ENCODE measurements around the gene PCSK6.
A peak's percentile ranks its signal among the peaks of the same experiment; 100 is the strongest.
"Not testable (repeated sequence)": the region's sequence is repeated elsewhere in the genome, so short reads cannot be mapped to it uniquely, and the experiment has no call there.

PCSK6 gene

DNA sequence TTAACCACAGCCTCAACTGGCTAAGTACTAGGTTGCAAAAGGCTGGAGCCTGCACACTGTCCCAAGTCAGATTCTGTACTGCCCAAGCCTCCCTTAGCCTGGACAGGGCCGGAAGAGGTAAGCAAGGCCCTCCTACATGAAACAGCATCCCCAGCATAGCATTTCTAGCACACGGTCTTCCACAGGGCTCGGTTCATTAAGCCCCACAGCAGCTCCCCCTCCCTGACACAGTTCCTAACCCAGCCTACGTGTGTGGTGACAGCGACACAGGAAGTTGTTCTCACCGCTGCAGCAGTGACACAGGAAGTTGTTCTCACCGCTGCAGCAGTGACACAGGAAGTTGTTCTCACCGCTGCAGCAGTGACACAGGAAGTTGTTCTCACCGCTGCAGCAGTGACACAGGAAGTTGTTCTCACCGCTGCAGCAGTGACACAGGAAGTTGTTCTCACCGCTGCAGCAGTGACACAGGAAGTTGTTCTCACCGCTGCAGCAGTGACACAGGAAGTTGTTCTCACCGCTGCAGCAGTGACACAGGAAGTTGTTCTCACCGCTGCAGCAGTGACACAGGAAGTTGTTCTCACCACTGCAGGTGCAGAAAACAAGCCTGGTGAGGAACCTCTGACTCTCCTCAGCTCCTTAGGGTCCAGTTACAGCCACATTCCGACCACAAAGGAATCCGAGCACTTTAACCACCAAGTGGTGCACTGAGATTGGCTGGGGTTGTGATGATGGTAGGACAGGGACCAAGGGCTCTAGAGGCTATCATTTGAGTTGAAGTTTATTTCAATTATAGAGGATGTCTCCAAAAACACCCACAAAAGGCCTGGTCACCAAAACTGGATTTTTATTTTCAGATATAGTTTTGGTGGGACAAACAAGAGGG is 155.4 kb downstream of the PCSK6 start:
- H3K36me3 Mint-ChIP-seq (ENCODE audit: low read depth); H3K27me3 Mint-ChIP-seq: not testable (repeated sequence)
- Mint-ChIP-seq H3K9me3 (peaks cover 27% of the 10 kb centered on the region), H3K27ac (peak overlapping the region; percentile 74), H3K4me3 (peak overlapping the region; percentile 70), H3K4me1 (peaks cover 17% of the 10 kb centered on the region)
- ATAC-seq (peak; percentile 89), DNase-seq (peak; percentile 53)

DNA sequence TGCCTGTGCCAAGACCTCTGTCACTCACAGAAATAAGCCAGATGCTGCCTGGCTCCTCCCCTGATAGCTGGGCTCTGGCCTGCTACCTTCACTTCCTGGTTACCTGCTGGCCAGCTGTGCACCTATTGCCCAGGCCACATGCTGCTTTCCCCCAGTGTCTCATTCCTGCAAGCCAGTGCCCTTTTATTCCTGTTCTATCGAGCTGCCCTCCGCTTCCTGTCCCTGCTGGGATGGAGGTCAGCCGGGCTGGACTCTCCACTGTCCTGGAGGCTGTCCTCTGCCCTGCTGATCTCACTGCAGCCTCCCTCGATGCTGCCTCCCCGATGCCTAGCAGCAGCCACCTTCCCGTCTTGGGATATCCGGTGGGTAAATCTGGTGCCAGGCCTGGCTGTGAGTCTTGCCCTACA is 157.4 kb downstream of the PCSK6 start:
- no peak for ATAC-seq
- H3K27ac Mint-ChIP-seq = no peak overlapping the region
- no peak for DNase-seq
- H3K36me3 Mint-ChIP-seq (ENCODE audit: low read depth) = peaks cover 5% of the 10 kb centered on the region
- H3K4me1 Mint-ChIP-seq = peaks cover 17% of the 10 kb centered on the region
- peaks cover 27% of the 10 kb centered on the region for H3K9me3 Mint-ChIP-seq
- H3K4me3 Mint-ChIP-seq = no peak overlapping the region
- H3K27me3 Mint-ChIP-seq = peaks cover 4% of the 10 kb centered on the region

DNA sequence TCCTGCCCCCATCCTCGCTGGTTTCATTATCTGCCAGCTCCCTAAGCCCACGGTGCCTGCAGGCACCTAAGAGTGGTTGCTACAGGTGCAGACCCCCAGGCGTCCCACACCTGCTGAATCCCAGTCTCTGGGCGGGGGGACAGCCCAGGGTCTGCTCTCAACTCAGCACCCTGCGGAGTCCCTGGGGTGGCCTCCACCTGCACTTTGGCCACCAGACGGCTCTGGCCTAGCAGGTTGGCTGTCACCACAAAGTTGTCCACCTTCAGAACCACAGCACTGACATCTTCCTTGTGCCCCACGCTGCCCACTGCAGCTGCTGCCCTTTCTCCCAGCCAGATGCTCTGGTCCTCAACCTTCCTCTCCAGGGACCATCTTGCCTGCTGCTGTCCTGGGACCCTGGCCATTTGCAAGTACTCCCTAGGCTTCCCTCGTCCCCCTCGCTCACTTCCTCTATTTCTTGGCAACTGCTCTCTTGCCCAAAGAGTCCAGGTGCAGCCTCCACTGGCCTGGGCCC is 159.6 kb downstream of the PCSK6 start:
- Mint-ChIP-seq H3K27ac (no peak overlapping the region), H3K36me3 (ENCODE audit: low read depth) (peaks cover 2% of the 10 kb centered on the region)
- no peak for ATAC-seq

DNA sequence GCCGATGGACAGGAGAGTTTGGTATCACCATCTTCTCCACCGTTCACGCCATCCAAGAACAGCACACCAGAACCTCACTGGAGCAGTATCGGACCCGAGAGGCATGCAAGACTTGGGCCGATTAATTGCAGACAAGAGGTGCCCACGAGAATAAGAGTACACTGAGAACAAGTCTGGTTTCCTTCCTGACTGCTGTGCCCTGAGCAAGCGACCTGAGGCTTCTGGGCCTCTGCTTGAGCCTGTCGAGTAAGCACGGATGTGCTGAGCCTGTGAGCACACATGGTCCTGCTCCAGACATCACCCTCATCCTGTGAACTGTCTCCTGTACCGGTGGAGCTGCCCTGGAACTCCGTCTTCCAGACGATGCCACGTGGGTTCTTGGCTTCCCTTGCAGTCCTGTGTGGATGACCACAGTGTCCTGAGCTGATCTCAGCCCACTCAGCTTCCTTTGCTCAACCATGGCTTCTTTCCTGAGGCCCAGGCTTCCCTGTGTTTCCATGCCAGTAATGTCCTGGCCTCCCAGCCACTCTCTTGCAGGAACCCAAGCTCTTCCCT is 160.1 kb downstream of the PCSK6 start:
- no peaks in the 10 kb centered on the region for H3K36me3 Mint-ChIP-seq (ENCODE audit: low read depth)
- peaks cover 9% of the 10 kb centered on the region for H3K4me1 Mint-ChIP-seq
- no peak overlapping the region for H3K27ac Mint-ChIP-seq
- DNase-seq (no peak), ATAC-seq (no peak)
- peaks cover 12% of the 10 kb centered on the region for H3K9me3 Mint-ChIP-seq
- H3K4me3 Mint-ChIP-seq = no peak overlapping the region
- peaks cover 4% of the 10 kb centered on the region for H3K27me3 Mint-ChIP-seq

More for the DNA sequence above, 159.6 kb downstream of the PCSK6 start:
- no peak overlapping the region for H3K4me3 Mint-ChIP-seq
- H3K27me3 Mint-ChIP-seq = peaks cover 4% of the 10 kb centered on the region
- H3K4me1 Mint-ChIP-seq = peaks cover 14% of the 10 kb centered on the region
- H3K9me3 Mint-ChIP-seq = peaks cover 12% of the 10 kb centered on the region
- DNase-seq = no peak

DNA sequence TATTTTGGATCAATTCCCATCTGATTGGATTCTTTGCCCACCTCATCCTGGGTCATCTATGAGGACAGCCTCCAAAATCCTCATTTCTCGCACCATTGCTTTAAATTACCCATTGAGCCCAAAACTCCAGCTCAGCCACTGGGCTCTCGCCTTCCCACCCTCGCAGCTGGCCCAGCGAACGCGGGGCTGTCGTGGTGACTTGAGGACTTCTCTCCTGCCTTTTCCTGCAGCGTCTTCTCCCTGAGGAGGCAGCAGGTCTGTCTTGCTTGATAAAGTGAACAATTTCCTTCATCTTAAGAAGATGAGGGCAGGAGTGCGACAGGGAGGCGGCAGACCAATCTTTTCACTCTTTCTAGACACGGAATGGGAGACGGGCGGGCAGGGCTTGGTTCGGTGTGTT is 161.5 kb downstream of the PCSK6 start:
- H3K4me3 Mint-ChIP-seq = no peak overlapping the region

DNA sequence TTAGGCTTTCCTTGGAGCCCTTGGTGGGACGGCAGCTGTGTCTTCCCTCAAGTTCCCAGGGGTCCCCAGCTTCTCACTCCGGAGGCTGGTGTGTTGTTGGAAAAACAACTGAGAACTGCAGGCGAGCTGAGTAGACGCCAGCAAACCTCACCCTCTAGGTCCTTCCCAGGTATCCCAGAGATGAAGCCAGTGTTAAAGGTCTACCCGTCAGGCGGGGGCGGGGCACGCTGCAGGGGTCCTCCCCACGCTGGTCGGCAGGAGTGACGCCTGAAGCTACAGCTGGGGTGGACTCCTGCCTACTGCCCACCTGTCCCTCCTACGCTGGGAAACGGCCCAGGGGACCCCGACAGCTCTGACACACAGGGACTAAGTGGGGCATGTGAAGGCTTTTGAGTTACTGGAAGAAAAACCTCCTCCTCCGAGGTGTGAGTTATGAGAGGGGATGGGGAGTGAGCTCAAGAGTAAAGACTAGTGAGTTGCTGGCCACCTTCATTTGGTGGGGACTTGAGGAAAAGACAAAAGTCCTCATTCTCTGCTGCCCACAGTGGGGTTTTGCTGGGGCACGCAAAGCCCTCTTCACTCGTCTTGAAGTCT is 162.3 kb downstream of the PCSK6 start:
- H3K9me3 Mint-ChIP-seq = peaks cover 2% of the 10 kb centered on the region
- no peaks in the 10 kb centered on the region for H3K36me3 Mint-ChIP-seq (ENCODE audit: low read depth)
- no peak overlapping the region for H3K4me3 Mint-ChIP-seq
- ATAC-seq (no peak), DNase-seq (no peak)
- no peaks in the 10 kb centered on the region for H3K4me1 Mint-ChIP-seq
- H3K27ac Mint-ChIP-seq = no peak overlapping the region
- peaks cover 4% of the 10 kb centered on the region for H3K27me3 Mint-ChIP-seq

More for the DNA sequence above, 161.5 kb downstream of the PCSK6 start:
- Mint-ChIP-seq H3K36me3 (ENCODE audit: low read depth) (no peaks in the 10 kb centered on the region), H3K9me3 (peaks cover 6% of the 10 kb centered on the region), H3K27ac (no peak overlapping the region), H3K4me1 (no peaks in the 10 kb centered on the region), H3K27me3 (peaks cover 4% of the 10 kb centered on the region)
- ATAC-seq (no peak), DNase-seq (no peak)

DNA sequence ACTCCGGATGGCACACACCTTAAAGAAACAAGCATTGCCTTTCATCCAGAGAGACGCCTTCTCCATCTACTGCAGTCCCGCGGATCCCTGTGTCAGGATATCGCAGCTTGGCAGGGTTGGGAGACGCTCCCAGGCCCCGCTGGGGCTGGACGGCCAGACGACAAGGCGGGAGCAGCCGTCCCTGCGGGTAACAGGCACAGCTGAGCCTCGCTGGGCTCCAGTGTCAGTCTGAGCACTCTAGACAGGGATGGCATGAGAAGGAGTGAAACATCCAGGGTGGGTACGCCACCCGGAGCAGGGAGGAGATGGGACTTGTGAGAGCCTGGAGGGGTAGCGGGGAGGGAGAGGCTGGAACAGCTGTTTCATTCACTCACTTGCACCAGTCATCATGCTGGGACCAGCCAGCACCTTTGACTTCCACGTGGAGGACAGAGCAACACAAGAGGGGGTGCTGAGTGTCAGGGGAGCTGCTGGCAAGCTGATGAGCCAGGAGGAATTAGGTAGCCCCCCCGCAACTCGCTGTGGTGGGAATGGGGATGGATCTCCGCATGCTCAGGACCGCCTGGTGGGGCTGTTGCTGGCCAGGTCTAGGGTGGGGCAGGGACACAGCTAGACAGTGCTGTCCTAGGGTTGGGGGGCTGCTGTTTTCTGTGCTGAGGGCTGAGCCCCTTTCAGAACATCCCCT is 162.9 kb downstream of the PCSK6 start:
- Mint-ChIP-seq H3K27me3 (peaks cover 4% of the 10 kb centered on the region), H3K27ac (no peak overlapping the region), H3K9me3 (no peaks in the 10 kb centered on the region), H3K4me3 (no peak overlapping the region), H3K4me1 (no peaks in the 10 kb centered on the region), H3K36me3 (ENCODE audit: low read depth) (no peaks in the 10 kb centered on the region)
- DNase-seq (no peak), ATAC-seq (no peak)

DNA sequence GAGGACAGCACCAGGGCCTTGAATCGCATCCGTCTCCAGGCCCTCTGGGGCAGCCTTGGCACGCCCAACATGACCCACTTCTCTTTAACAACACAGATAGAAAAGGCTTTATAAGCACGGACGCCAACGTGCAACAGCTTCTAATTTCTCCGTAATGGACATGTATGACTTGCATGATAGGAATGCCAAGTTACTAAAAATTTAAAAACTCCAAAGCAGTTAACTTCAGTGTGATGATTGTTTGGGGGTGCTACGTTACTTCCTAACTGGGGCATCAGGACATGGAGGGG is 163.5 kb downstream of the PCSK6 start:
- Mint-ChIP-seq H3K4me1 (peaks cover 2% of the 10 kb centered on the region), H3K4me3 (no peak overlapping the region), H3K36me3 (ENCODE audit: low read depth) (no peaks in the 10 kb centered on the region), H3K9me3 (no peaks in the 10 kb centered on the region), H3K27ac (no peak overlapping the region), H3K27me3 (peaks cover 7% of the 10 kb centered on the region)
- ATAC-seq (no peak), DNase-seq (no peak)

DNA sequence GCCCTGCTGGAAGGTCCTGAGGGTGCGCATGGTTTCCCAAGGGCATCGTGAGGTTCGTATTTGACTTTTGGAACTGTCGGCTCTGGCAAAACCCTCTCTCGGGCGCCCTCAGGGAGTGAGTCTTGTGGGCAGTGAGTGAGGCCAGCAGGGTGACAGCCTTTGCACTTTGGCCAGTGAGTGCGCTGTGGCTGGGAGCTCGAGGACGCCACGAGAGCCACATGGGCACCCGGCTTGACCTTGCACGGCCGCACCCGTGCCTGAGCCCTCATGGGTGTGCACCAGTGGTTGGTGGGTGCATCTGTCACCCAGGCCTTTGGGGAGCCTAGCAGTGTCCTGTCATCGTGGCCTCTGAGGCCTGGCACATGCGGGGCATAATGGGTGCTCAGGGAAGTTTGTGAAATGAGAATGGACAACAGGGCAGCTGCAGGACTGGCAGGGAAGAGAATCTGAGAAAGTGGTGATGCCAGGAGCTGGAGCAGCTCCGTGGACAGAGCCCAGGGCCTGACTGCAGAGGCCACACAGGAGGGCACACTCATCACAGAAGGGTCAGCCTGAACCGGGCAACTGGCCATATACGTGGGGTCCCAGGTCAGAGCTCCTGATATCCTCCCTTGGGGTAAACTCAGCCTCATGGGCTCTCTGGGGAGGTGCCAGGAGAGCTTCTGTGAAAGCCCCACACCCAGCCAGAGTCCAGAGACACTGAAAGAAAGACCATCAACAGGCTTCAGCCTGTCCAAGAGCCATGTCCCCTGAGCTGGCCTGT is 164.1 kb downstream of the PCSK6 start:
- ATAC-seq (no peak), DNase-seq (no peak)
- Mint-ChIP-seq H3K36me3 (ENCODE audit: low read depth) (no peaks in the 10 kb centered on the region), H3K4me1 (peaks cover 7% of the 10 kb centered on the region), H3K27ac (no peak overlapping the region), H3K9me3 (no peaks in the 10 kb centered on the region), H3K4me3 (no peak overlapping the region), H3K27me3 (peaks cover 8% of the 10 kb centered on the region)

DNA sequence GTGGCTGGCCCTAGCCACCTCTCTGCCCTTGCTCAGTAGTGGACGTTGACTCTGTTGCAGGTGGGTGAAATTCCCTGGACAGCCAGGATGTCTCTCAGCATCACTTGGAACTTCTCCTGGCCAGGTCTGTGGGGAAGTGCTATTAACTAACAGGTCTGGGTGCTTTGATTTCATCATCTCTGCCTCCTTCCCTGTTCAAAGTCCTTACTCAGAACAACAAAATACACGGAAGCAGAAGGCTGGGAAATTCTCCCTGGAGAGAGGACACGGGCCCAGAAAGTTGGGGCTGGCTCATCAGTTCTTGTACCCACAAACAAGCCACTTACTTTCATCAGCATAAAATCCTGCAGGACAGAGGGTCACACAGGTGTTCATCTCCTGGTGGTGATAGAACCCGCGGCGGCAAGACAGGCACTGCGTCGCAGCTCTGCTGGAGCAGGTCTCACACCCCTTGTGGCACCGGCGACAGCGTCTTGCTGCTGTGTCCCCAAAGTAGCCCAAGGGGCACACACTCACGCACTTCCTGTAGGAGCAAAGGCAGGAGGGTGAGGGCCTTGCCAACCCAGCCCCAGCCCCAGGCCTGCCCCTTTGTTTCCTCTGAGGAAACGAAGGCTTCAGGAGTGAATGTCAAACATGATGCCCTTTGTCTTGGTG is 164.9 kb downstream of the PCSK6 start:
- no peak for DNase-seq
- peaks cover 11% of the 10 kb centered on the region for H3K4me1 Mint-ChIP-seq
- no peaks in the 10 kb centered on the region for H3K9me3 Mint-ChIP-seq
- H3K36me3 Mint-ChIP-seq (ENCODE audit: low read depth) = no peaks in the 10 kb centered on the region
- peaks cover 8% of the 10 kb centered on the region for H3K27me3 Mint-ChIP-seq
- no peak overlapping the region for H3K27ac Mint-ChIP-seq
- no peak overlapping the region for H3K4me3 Mint-ChIP-seq
- no peak for ATAC-seq

DNA sequence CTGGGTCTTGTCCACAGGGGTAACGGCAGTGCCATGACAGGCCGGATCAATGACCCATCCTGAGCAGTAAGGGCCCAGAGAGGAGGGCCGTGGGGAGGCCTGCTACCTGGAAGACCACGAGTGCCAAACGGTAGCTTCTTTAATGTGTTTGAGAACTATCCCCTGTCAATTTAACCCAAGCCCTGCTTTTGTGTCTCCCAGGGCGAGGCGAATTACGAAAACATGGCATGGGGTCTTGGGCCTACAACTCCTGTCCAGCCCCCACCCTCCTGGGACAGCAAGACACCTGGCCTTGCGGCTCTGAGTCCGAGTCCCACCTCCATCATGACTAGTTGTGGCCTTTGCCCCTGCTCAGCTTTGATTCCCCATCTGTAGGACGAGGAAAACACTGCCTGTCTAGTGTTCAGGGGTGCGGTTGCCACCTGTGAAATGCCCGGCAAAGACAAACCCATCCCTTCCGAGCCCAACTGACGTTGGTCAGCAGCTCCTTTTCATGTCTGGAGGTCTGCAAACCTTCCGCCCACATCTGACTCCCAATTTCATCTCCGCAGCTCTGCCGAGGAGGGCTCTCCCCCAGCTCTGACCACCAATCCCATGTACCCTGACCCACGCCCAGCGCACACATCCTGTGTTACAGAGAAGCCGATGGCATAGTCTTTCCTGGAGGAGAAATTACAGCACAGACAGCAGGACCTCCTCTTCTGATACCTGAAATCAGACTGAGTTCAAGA is 165.5 kb downstream of the PCSK6 start:
- H3K4me3 Mint-ChIP-seq = no peak overlapping the region
- H3K27me3 Mint-ChIP-seq = peaks cover 8% of the 10 kb centered on the region
- H3K27ac Mint-ChIP-seq = no peak overlapping the region
- H3K9me3 Mint-ChIP-seq = no peaks in the 10 kb centered on the region
- no peaks in the 10 kb centered on the region for H3K36me3 Mint-ChIP-seq (ENCODE audit: low read depth)
- ATAC-seq = no peak
- H3K4me1 Mint-ChIP-seq = peaks cover 11% of the 10 kb centered on the region
- DNase-seq = no peak

DNA sequence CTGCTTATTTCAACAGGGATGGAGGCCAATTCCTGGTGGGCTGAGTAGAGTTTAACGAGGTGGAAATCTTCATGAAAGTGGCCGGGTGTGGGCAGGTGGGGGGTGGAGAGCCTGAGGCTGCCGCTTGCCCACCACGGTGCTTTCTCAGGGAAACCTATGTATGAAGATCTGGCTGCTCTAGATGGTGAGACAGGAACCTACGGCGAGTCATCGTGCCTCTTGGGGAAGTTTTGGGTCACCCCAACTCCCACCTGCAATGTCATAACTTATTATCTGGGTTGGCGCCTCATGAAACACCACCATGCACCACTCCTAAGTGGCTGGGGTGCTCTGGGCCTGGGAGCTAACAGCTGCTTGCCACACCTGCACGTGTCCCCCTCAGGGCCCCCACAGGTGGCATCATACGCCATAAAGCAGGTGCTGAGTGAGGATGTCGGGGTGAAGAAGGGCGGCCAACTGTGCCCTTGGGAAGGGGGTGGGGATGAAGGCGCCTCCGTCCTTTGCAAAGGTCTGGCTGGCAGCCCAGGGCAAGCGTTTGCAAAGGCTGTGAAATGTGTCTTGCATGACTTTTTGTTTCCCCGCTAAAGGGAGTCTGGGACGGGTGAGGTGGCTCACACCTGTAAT is 166.5 kb downstream of the PCSK6 start:
- Mint-ChIP-seq H3K27me3 (peaks cover 4% of the 10 kb centered on the region), H3K4me3 (no peak overlapping the region), H3K4me1 (peaks cover 11% of the 10 kb centered on the region), H3K9me3 (no peaks in the 10 kb centered on the region), H3K27ac (no peak overlapping the region), H3K36me3 (ENCODE audit: low read depth) (no peaks in the 10 kb centered on the region)
- peak; percentile 12 for ATAC-seq
- peak; percentile 11 for DNase-seq

Data from activated naive CD8-positive, alpha-beta T cell treated with anti-CD3 and anti-CD28 coated beads, Interleukin-2, amount 50 U/mL, for 24 hours (primary cell).